ENCODE results near the gene SLCO4A1. TPM values are rescaled to one million over a fixed set of nuclear protein-coding genes. Genes with fewer than 3 reads are reported as not detected.

The SLCO4A1 gene
- total RNA-seq, 1 experiment from 2014 or later: 55.7 TPM

DNA sequence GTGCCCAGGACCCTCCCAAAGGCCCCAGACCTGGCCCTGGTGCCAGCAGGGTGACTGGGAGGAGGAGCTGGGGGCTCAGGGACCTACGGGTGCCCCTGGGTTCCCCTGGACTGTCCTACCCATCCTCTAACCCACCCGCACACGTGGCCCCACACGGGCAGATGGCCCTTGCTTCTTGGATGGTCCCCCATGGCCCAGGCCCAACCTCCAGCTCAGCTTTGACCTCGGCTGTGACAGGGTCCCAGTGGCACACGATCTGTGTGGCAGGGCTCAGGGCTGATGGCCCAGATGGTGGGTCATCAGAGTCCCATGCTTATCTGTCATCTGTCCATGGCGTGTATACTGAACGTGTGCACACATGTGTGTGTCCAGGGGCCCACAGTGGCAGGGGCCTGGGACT is 70.3 kb downstream of the SLCO4A1 start:
- DNase-seq (ENCODE audit: low read depth): no peak

- no peak for DNase-seq (ENCODE audit: low read depth)
Observed at GRCh38 chr20:62714006-62714405, 71.7 kb downstream of the SLCO4A1 start.

GRCh38 chr20:62714799-62715198 is 72.5 kb downstream of the SLCO4A1 start:
- no peak for DNase-seq (ENCODE audit: low read depth)

DNA sequence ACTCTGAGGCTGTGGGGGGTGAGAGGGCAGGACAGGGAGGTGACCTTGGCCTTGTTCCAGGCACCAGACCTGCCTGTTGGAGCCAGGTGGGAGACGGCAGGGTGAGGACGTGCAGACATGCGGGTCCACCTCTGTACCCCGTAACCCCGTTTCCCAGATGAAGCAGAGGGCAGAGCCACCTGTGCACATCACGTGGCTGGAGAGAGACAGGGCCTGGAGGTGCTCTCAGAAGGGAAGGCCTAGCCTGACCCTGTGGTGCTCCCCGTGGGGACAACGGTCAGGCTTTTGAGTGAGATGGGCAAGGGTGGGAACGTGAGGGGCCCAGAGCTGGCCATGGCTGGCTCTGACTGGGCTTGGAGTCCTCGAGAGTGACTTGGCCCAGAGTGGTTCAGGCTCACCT is 72.9 kb downstream of the SLCO4A1 start:
- no peak for DNase-seq (ENCODE audit: low read depth)

GRCh38 chr20:62716198-62716940 is 74.1 kb downstream of the SLCO4A1 start:
- DNase-seq (ENCODE audit: low read depth): peak; percentile 17

GRCh38 chr20:62716941-62717310 is 74.6 kb downstream of the SLCO4A1 start:
- DNase-seq (ENCODE audit: low read depth): no peak

DNA sequence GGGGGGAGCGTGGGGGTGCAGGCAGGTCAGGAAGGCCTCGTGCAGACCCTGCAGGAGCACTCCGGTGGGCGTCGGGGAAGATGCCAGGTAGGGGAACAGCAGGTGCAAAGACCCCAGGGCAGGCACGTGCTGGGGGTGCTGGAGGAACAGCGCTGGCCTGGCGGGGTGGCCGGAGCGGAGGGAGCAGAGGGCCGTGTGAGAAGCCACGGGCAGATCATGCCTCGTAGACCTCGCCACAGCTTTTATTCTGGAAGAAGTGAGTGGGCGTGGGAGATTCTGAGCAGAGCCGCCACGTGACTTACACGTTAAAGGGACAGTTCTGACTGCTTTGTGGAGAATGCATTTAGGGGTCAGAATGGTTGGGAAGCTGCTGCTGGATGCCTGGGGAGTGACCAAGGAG is 75.6 kb downstream of the SLCO4A1 start:
- no peak for DNase-seq (ENCODE audit: low read depth)

DNA sequence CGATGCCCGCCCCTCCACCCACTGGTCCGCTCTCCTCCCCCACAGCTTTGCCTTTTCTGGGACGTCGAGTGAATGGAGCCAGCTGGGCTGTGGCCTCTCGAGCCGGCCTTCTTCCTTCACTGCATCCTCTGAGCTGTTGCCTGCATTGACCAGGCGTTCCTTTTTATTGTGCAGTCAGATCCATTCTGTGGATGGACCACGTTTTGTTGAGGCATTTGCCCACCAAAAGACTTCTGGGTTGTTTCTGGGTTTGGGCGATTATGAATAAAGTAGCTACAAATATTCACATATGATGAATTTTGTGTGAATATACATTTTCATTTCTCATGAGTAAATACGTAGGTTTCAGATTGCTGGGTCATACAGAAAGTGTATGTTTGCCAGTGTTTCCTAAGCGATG is 76.2 kb downstream of the SLCO4A1 start:
- DNase-seq (ENCODE audit: low read depth): no peak

DNA sequence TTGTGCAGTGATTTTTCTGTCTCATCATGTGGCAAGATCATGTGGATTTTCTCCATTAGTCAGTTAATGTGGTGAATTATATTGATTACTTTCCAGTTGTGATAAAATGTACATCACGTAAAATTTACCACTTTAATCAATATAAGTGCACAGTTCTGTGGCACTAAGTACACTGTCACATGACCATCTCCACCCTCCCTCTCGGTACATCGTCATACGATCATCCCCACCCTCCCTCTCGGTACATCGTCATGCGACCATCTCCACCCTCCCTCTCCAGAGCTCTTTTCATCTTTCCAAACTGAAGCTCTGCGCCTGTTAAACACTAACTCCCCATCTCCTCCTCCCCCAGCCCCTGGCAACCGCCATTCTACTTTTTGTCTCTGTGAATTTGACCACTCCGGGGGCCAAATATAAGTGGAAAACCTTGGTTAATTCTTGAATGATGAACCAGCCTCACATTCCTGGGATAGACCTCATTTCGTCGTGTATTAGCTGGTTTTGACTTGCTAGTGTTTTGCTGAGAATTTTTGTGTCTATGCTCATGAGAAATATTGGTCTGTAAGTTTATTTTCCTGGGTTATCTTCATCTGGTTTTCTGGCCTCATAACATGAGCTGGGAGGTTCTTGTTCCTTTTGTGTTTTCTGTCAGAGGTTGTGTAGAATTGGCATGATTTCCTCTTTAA is 77.1 kb downstream of the SLCO4A1 start:
- no peak for DNase-seq (ENCODE audit: low read depth)

Other genes with a start within 250 kb of the SLCO4A1 start
- gene CABLES2, start 235.2 kb upstream of the SLCO4A1 start, total RNA-seq (2014; rRNA removed; shearing (Covaris generic)): 2.9 and 3.3 TPM in 2 replicates
- not detected in 2 replicates for gene RBBP8NL, start 215.0 kb upstream of the SLCO4A1 start, total RNA-seq (2014; rRNA removed; shearing (Covaris generic))
- gene GATA5, start 166.5 kb upstream of the SLCO4A1 start, total RNA-seq (2014; rRNA removed; shearing (Covaris generic)): not detected in 2 replicates
- gene NTSR1, start 66.3 kb downstream of the SLCO4A1 start, total RNA-seq (2014; rRNA removed; shearing (Covaris generic)): 0.19 and 0.50 TPM in 2 replicates
- 42.5 and 47.8 TPM in 2 replicates for gene MRGBP, start 154.0 kb downstream of the SLCO4A1 start, total RNA-seq (2014; rRNA removed; shearing (Covaris generic))
- 86.7 and 95.5 TPM in 2 replicates for gene OGFR, start 162.3 kb downstream of the SLCO4A1 start, total RNA-seq (2014; rRNA removed; shearing (Covaris generic))
- gene COL9A3, start 174.5 kb downstream of the SLCO4A1 start, total RNA-seq (2014; rRNA removed; shearing (Covaris generic)): 0.08 and 0.84 TPM in 2 replicates
- 9.6 and 14.3 TPM in 2 replicates for gene TCFL5, start 219.3 kb downstream of the SLCO4A1 start, total RNA-seq (2014; rRNA removed; shearing (Covaris generic))